ENCODE measurements around the gene HEY2. TPM values are rescaled to one million over a fixed set of nuclear protein-coding genes. Genes with fewer than 3 reads are reported as not detected.

The HEY2 gene
- total and polyA plus RNA-seq, 10 of the 15 experiments (the other 5 are each of a cell fraction or from before 2014, with no cell fraction given) = 0.01 to 0.32 (median 0.08) TPM; not detected in 4

DNA sequence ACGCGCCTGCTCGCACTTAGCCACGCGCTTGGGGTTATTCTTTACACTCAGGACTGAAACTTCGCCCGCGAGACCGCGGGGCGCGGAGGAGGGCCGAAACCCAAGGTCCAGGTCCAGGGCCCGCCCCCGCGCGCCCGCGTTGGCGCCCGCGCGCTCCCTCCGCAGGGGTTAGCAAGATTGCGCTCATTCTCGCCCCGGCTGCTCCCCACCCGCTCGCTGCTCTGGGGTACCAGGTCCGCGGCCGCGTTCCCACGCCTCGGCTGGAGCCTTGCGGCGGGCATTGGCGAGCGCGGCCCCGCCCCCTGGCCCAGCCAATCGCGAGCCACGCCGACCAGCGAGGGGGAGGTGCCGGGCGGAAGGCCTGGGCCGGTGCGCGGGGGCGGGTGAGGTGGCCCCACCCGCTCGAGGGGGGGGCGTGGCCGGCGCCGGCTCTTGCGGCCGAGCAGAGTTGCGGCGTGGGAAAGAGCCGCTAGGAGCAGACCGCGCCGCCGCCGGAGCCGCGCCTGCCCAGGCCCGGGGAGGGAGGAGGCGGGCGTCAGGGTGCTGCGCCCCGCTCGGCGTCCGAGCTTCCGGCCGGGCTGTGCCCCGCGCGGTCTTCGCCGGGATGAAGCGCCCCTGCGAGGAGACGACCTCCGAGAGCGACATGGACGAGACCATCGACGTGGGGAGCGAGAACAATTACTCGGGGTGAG, at the start of gene HEY2 (continued):
- TF ChIP-seq, protein P1, sequence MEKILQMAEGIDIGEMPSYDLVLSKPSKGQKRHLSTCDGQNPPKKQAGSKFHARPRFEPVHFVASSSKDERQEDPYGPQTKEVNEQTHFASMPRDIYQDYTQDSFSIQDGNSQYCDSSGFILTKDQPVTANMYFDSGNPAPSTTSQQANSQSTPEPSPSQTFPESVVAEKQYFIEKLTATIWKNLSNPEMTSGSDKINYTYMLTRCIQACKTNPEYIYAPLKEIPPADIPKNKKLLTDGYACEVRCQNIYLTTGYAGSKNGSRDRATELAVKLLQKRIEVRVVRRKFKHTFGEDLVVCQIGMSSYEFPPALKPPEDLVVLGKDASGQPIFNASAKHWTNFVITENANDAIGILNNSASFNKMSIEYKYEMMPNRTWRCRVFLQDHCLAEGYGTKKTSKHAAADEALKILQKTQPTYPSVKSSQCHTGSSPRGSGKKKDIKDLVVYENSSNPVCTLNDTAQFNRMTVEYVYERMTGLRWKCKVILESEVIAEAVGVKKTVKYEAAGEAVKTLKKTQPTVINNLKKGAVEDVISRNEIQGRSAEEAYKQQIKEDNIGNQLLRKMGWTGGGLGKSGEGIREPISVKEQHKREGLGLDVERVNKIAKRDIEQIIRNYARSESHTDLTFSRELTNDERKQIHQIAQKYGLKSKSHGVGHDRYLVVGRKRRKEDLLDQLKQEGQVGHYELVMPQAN (conservative IDR thresholded peaks at IDR 0.05) = peak; percentile 60
- no peak for TF ChIP-seq JUNB (IDR thresholded peaks at IDR 0.05)
- peak; percentile 38; the same call in 1 of the 2 replicates for TF ChIP-seq ZNF592 (IDR thresholded peaks at IDR 0.05)
- TF ChIP-seq, protein P2, sequence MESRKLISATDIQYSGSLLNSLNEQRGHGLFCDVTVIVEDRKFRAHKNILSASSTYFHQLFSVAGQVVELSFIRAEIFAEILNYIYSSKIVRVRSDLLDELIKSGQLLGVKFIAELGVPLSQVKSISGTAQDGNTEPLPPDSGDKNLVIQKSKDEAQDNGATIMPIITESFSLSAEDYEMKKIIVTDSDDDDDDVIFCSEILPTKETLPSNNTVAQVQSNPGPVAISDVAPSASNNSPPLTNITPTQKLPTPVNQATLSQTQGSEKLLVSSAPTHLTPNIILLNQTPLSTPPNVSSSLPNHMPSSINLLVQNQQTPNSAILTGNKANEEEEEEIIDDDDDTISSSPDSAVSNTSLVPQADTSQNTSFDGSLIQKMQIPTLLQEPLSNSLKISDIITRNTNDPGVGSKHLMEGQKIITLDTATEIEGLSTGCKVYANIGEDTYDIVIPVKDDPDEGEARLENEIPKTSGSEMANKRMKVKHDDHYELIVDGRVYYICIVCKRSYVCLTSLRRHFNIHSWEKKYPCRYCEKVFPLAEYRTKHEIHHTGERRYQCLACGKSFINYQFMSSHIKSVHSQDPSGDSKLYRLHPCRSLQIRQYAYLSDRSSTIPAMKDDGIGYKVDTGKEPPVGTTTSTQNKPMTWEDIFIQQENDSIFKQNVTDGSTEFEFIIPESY (IDR thresholded peaks at IDR 0.05) = no peak
- no peak for TF ChIP-seq KAT2A (conservative IDR thresholded peaks at IDR 0.05; ENCODE audit: control insufficient read depth, low read depth, low read length)
- TF ChIP-seq NFIC (IDR thresholded peaks at IDR 0.05; ENCODE audit: low read depth, low read length) = no peak
- TF ChIP-seq YBX1 (IDR thresholded peaks at IDR 0.05) = no peak
- TF ChIP-seq FOXK2 (IDR thresholded peaks at IDR 0.05) = no peak
- no peak for TF ChIP-seq RFX5 (IDR thresholded peaks at IDR 0.05; ENCODE audit: low read depth, low read length)
- TF ChIP-seq, protein P3, sequence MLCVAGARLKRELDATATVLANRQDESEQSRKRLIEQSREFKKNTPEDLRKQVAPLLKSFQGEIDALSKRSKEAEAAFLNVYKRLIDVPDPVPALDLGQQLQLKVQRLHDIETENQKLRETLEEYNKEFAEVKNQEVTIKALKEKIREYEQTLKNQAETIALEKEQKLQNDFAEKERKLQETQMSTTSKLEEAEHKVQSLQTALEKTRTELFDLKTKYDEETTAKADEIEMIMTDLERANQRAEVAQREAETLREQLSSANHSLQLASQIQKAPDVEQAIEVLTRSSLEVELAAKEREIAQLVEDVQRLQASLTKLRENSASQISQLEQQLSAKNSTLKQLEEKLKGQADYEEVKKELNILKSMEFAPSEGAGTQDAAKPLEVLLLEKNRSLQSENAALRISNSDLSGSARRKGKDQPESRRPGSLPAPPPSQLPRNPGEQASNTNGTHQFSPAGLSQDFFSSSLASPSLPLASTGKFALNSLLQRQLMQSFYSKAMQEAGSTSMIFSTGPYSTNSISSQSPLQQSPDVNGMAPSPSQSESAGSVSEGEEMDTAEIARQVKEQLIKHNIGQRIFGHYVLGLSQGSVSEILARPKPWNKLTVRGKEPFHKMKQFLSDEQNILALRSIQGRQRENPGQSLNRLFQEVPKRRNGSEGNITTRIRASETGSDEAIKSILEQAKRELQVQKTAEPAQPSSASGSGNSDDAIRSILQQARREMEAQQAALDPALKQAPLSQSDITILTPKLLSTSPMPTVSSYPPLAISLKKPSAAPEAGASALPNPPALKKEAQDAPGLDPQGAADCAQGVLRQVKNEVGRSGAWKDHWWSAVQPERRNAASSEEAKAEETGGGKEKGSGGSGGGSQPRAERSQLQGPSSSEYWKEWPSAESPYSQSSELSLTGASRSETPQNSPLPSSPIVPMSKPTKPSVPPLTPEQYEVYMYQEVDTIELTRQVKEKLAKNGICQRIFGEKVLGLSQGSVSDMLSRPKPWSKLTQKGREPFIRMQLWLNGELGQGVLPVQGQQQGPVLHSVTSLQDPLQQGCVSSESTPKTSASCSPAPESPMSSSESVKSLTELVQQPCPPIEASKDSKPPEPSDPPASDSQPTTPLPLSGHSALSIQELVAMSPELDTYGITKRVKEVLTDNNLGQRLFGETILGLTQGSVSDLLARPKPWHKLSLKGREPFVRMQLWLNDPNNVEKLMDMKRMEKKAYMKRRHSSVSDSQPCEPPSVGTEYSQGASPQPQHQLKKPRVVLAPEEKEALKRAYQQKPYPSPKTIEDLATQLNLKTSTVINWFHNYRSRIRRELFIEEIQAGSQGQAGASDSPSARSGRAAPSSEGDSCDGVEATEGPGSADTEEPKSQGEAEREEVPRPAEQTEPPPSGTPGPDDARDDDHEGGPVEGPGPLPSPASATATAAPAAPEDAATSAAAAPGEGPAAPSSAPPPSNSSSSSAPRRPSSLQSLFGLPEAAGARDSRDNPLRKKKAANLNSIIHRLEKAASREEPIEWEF (IDR thresholded peaks at IDR 0.05; ENCODE audit: insufficient replicate concordance, low read depth, low read length) = no peak
- no peak for TF ChIP-seq CEBPZ (IDR thresholded peaks at IDR 0.05; ENCODE audit: low read depth, low read length)
